B cell (primary cell): Measurements from ENCODE around the gene ZNF423. TPM values are rescaled to one million over a fixed set of nuclear protein-coding genes. Genes with fewer than 3 reads are reported as not detected.

Experiments
- ATAC-seq: fragments of 200-7000 bp; cut with Tn5 transposase; one replicate; pipeline ENCODE4 v1.10.0; 2021; ENCODE audit warnings: low read depth, mild to moderate bottlenecking, moderate number of reproducible peaks, moderate library complexity
- CTCF ChIA-PET: fragments of 350-600 bp; sonication (Branson Sonifier 250); formaldehyde crosslinking; loops from one replicate; lab custom pipeline; 2021; ENCODE audit warnings: antibody characterized with exemption, inconsistent platforms; lab: Charles Lee
- POLR2A ChIA-PET: fragments of 350-600 bp; sonication (Branson Sonifier 250); formaldehyde crosslinking; loops from one replicate; lab custom pipeline; 2021; ENCODE audit warnings: antibody characterized with exemption; lab: Charles Lee
- DNase-seq: peaks from one replicate; pipeline ENCODE4 v3.0.0; 2013
- H2AFZ ChIP-seq: 2 replicates; pipeline ENCODE4 v1.6.1; 2012; ENCODE audit warnings: mild to moderate bottlenecking, low read depth, low read length; ENCODE audit not compliant: insufficient read depth, poor library complexity, severe bottlenecking
- H3K27ac ChIP-seq, 2 donors: 1 replicate in 1 of 2; 2 replicates in 1 of 2; pipeline ENCODE4 v1.5.1; 2012 to 2013; ENCODE audit warnings: low read length in 2 of 2, mild to moderate bottlenecking in 2 of 2, moderate library complexity in 1 of 2
- H3K27me3 ChIP-seq, 4 experiments: fragments of 200-600 bp in 1 of 4; sonication (generic) in 1 of 4; replicated peaks in 1 of 4; 1 replicate in 2 of 4; 2 replicates in 2 of 4; pipeline versions ENCODE4 v1.6.1 to v1.7.0; 2013 to 2016; ENCODE audit warnings: low read length in 3 of 4, mild to moderate bottlenecking in 2 of 4, mixed read lengths in 1 of 4, moderate library complexity in 1 of 4; ENCODE audit not compliant: insufficient read depth in 4 of 4, control insufficient read depth in 3 of 4; ENCODE audit errors: control extremely low read depth in 1 of 4
- H3K36me3 ChIP-seq, 2 experiments: replicated peaks in 1 of 2; 1 replicate in 1 of 2; 2 replicates in 1 of 2; pipeline versions ENCODE4 v1.6.1 to v1.7.1; 2013; ENCODE audit warnings: low read length in 1 of 2; ENCODE audit not compliant: insufficient read depth in 2 of 2, control insufficient read depth in 1 of 2; ENCODE audit errors: control extremely low read depth in 1 of 2, extremely low read depth in 1 of 2
- H3K4me1 ChIP-seq, 2 donors: fragments of 200-600 bp in 1 of 2; sonication (generic) in 1 of 2; 1 replicate in 1 of 2; 2 replicates in 1 of 2; pipeline versions ENCODE4 v1.5.1 to v1.6.1; 2013 to 2017; ENCODE audit warnings: low read length in 2 of 2; ENCODE audit not compliant: control insufficient read depth in 2 of 2, insufficient read depth in 2 of 2
- H3K4me2 ChIP-seq: replicated peaks from 2 replicates; pipeline ENCODE3; 2012; ENCODE audit warnings: mild to moderate bottlenecking, low read depth, low read length; ENCODE audit not compliant: poor library complexity, severe bottlenecking
- H3K4me3 ChIP-seq, 5 experiments: fragments of 200-600 bp in 1 of 5; sonication (generic) in 1 of 5; 1 replicate in 3 of 5; 2 replicates in 2 of 5; pipeline versions ENCODE4 v1.5.1 to v1.7.0; 2011 to 2016; ENCODE audit warnings: low read length in 4 of 5, mild to moderate bottlenecking in 4 of 5, low read depth in 2 of 5, control low read depth in 1 of 5, moderate library complexity in 1 of 5; ENCODE audit not compliant: insufficient read depth in 1 of 5; ENCODE audit errors: control extremely low read depth in 1 of 5, extremely low read depth in 1 of 5
- H3K79me2 ChIP-seq: fragments of 200-600 bp; sonication (generic); one replicate; pipeline ENCODE4 v1.6.0; 2016; ENCODE audit warnings: low read length; ENCODE audit not compliant: control insufficient read depth, insufficient read depth
- H3K9ac ChIP-seq: fragments of 200-600 bp; sonication (generic); 2 replicates; pipeline ENCODE4 v1.6.1; 2017; ENCODE audit warnings: mild to moderate bottlenecking, low read length, moderate library complexity
- H3K9me3 ChIP-seq, 3 donors: one replicate each; pipeline versions ENCODE4 v1.6.1 to v1.7.1; 2013; ENCODE audit warnings: low read length in 2 of 3; ENCODE audit not compliant: control insufficient read depth in 2 of 3, insufficient read depth in 1 of 3; ENCODE audit errors: control extremely low read depth in 1 of 3
- H4K20me1 ChIP-seq: 2 replicates; pipeline ENCODE4 v1.6.0; 2012; ENCODE audit warnings: mild to moderate bottlenecking, low read length; ENCODE audit not compliant: insufficient read depth, control insufficient read depth, poor library complexity, severe bottlenecking
- H3K27ac Mint-ChIP-seq: one replicate; pipeline ENCODE4 v1.8.0; 2021; ENCODE audit warnings: mixed read lengths
- H3K27me3 Mint-ChIP-seq: one replicate; pipeline ENCODE4 v1.8.0; 2021; ENCODE audit warnings: mixed read lengths
- H3K4me1 Mint-ChIP-seq: one replicate; pipeline ENCODE4 v1.8.0; 2021; ENCODE audit warnings: mixed read lengths
- H3K4me3 Mint-ChIP-seq: one replicate; pipeline ENCODE4 v1.8.0; 2021; ENCODE audit warnings: mixed read lengths
- H3K9me3 Mint-ChIP-seq: one replicate; pipeline ENCODE4 v1.8.0; 2022; ENCODE audit warnings: mixed read lengths; ENCODE audit not compliant: insufficient read depth
- EZH2 ChIP-seq: IDR thresholded peaks from 2 replicates; pipeline ENCODE4 v1.6.1; 2012; ENCODE audit warnings: borderline replicate concordance, low read depth, mild to moderate bottlenecking, moderate library complexity, low read length; ENCODE audit not compliant: insufficient read depth, poor library complexity, severe bottlenecking
- WGBS: methylation state at CpG from one replicate; pipeline ENCODE4 v1.1.5; 2013; ENCODE audit warnings: missing lambda C conversion rate; ENCODE audit not compliant: insufficient coverage; 5-methylcytosine and 5-hydroxymethylcytosine counted together
- intact Hi-C: fragments of 100-400 bp; cut with micrococcal nuclease; formaldehyde crosslinking; loops from one replicate; pipeline ENCODE4 v1.10.0; 2022
- polyA plus RNA-seq: library from polyadenylated mRNA; depleted of rRNA; stranded (reverse); fragments of >200 nt; gene quantifications from 2 replicates; pipeline ENCODE4 v1.2.3, GENCODE V29; 2012
- total RNA-seq, 2 donors: library from RNA; stranded (reverse); fragments of 120-200 nt in 1 of 2; gene quantifications; 1 replicate in 1 of 2; 2 replicates in 1 of 2; pipeline versions ENCODE4 v1.2.3 to v1.2.4, GENCODE V29; 2013 to 2022
- TF ChIP-seq, protein P1 (sequence below): fragments of 200-600 bp; IDR thresholded peaks from one replicate; pipeline ENCODE4 v1.8.0; 2022; ENCODE audit warnings: antibody characterized with exemption, mild to moderate bottlenecking

ZNF423 gene
- total and polyA plus RNA-seq, 2 donors (not counting 1 experiment from before 2014, with no cell fraction given) = not detected

DNA sequence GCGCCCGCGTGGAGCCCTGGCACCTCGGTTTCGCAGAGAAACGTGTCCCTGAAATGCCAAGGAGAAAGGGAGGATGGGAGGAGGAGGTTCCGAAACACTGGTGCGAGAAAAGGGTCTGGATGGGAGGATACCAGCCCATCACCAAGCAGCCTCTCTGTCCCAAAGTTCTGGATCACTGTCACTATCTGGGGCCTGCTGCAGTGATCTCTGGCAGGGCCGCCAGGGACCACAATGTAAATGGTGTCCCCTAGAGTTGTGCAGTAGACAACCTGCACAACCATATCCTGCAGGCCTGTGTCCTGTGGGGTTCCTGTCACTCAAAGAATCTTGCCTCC lies 253.0 kb downstream of the ZNF423 start:
- Histone ChIP-seq H3K27me3 (no peaks in the 10 kb centered on the region), H3K36me3 (no peaks in the 10 kb centered on the region), H4K20me1 (no peaks in the 10 kb centered on the region), H3K27ac (no peak overlapping the region), H3K9me3 (no peaks in the 10 kb centered on the region), H3K9ac (no peak overlapping the region), H2AFZ (no peak overlapping the region), H3K4me2 (no peak overlapping the region), H3K79me2 (no peaks in the 10 kb centered on the region), H3K4me1 (no peaks in the 10 kb centered on the region), H3K4me3 (no peak overlapping the region)
- ChIA-PET CTCF (no interaction called here), POLR2A (no interaction called here)
- ATAC-seq = no peak
- intact Hi-C loops = no loop called here
- H3K27ac Mint-ChIP-seq = no peak overlapping the region
- H3K9me3 Mint-ChIP-seq = no peaks in the 10 kb centered on the region
- peaks cover 5% of the 10 kb centered on the region for H3K27me3 Mint-ChIP-seq
- no peak overlapping the region for H3K4me3 Mint-ChIP-seq
- no peaks in the 10 kb centered on the region for H3K4me1 Mint-ChIP-seq
- 78% methylated on average over 1 of the region's 9 CpGs for WGBS
- no peak for DNase-seq
- TF ChIP-seq, protein P1, sequence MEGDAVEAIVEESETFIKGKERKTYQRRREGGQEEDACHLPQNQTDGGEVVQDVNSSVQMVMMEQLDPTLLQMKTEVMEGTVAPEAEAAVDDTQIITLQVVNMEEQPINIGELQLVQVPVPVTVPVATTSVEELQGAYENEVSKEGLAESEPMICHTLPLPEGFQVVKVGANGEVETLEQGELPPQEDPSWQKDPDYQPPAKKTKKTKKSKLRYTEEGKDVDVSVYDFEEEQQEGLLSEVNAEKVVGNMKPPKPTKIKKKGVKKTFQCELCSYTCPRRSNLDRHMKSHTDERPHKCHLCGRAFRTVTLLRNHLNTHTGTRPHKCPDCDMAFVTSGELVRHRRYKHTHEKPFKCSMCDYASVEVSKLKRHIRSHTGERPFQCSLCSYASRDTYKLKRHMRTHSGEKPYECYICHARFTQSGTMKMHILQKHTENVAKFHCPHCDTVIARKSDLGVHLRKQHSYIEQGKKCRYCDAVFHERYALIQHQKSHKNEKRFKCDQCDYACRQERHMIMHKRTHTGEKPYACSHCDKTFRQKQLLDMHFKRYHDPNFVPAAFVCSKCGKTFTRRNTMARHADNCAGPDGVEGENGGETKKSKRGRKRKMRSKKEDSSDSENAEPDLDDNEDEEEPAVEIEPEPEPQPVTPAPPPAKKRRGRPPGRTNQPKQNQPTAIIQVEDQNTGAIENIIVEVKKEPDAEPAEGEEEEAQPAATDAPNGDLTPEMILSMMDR = no peak
- TF ChIP-seq EZH2 = no peak

DNA sequence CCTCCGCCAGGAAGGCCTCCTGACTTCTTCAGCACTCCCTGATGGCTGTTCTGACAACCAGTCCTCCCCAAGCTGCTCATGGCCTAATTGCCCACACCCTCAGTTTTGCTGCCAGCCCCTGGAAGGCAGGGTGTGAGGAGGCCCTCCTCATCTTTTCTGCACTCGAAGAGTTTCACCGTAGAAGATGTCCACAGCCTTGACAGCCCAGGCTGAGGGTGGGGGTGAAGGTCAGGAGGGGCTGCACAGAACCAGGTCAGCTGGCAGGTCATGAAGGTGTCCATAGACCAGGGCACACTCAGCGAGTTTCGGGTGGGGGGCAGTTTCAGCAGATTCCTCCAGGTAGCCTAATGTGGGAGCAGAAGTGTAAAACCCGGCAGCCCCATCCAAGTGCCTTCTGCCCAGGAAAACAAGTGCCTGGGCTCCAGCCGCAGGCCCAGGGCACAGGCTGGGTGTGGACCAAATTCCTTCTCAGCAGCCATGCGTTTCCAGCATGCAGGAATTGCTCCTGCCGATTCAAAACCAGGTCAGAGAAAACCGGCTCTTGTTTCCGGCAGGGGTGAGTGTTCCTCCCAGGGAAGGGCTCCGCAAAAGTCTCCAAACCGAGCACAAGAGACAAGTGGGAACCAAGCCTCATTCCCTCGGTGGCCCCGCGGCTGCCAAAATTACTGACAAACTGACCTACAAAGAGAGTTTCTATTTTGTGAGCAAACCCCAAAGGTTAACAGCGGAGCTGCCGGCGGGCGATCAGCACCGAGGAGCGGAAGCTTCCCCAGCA lies 253.5 kb downstream of the ZNF423 start:
- intact Hi-C loops = no loop called here
- H3K4me1 Mint-ChIP-seq = no peaks in the 10 kb centered on the region
- H2AFZ ChIP-seq = no peak overlapping the region
- no peak overlapping the region for H3K4me3 Mint-ChIP-seq
- H3K27me3 Mint-ChIP-seq = peaks cover 5% of the 10 kb centered on the region
- ChIA-PET POLR2A (no interaction called here), CTCF (no interaction called here)
- 94% methylated on average over 22 of the region's 22 CpGs for WGBS
- no peaks in the 10 kb centered on the region for H3K4me1 ChIP-seq
- H3K9me3 Mint-ChIP-seq = no peaks in the 10 kb centered on the region
- DNase-seq = no peak
- H3K9ac ChIP-seq = no peak overlapping the region
- H3K27ac ChIP-seq = no peak overlapping the region
- H3K36me3 ChIP-seq = no peaks in the 10 kb centered on the region
- H3K4me2 ChIP-seq = no peak overlapping the region
- TF ChIP-seq, protein P1 = no peak
- no peak for TF ChIP-seq EZH2
- no peak for ATAC-seq
- H3K4me3 ChIP-seq = no peak overlapping the region
- H3K79me2 ChIP-seq = no peaks in the 10 kb centered on the region
- H4K20me1 ChIP-seq = no peaks in the 10 kb centered on the region
- H3K27ac Mint-ChIP-seq = no peak overlapping the region
- no peaks in the 10 kb centered on the region for H3K27me3 ChIP-seq
- no peaks in the 10 kb centered on the region for H3K9me3 ChIP-seq
